Superior temporal gyrus (tissue), 1 donor: ENCODE data around the gene FCER1G.

Experiments
- DNase-seq: peaks from one replicate; pipeline ENCODE4 v3.0.0-alpha.2; 2016; ENCODE audit errors: extremely low spot score

The FCER1G gene

GRCh38 chr1:161266202-161266601, 51.1 kb downstream of the FCER1G start:
- DNase-seq: no peak

GRCh38 chr1:161266836-161267235, 51.7 kb downstream of the FCER1G start:
- DNase-seq: no peak

DNA sequence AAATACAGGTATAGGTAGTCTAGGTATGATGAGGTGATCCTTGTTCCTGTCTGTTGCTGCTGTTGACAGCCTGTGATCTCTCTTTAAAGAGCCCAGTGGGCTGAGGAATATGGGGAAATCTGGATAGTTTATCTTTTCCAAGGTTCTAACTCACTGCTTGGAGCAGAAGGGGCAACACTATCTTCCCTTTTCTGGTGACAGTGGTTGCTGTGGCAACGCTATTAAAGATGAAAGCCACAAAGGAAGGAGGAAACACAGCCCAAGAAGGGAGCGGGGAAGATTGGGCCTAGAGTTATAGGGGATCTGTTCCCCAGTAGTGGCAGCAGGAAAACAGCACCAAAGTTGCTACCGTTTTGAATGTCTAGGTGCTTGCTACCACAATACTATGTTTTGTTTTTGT, 52.2 kb downstream of the FCER1G start:
- no peak for DNase-seq
